GM12878 (cell line): Measurements from ENCODE around the gene NEGR1. TPM values are rescaled to one million over a fixed set of nuclear protein-coding genes. Genes with fewer than 3 reads are reported as not detected.

Source experiments
- CEBPZ ChIP-seq: fragments of 150-350 bp; IDR thresholded peaks from 2 replicates; pipeline ENCODE4 v1.6.1; 2016; ENCODE audit warnings: low read depth, low read length
- EZH2 ChIP-seq: IDR thresholded peaks from 2 replicates; pipeline ENCODE4 v1.6.1; 2012; ENCODE audit warnings: low read depth, mild to moderate bottlenecking, control low read depth, inconsistent platforms, low read length, borderline replicate concordance; ENCODE audit not compliant: control insufficient read depth
- GATAD2B ChIP-seq: fragments of 450-650 bp; conservative IDR thresholded peaks from 2 replicates; pipeline ENCODE4 v1.6.1; 2017; ENCODE audit warnings: low read depth, mild to moderate bottlenecking, moderate library complexity
- HDGF ChIP-seq: fragments of 450-650 bp; IDR thresholded peaks from 2 replicates; pipeline ENCODE4 v1.6.1; 2016; ENCODE audit warnings: antibody characterized with exemption
- LARP7 ChIP-seq: fragments of 450-650 bp; IDR thresholded peaks from 2 replicates; pipeline ENCODE4 v1.6.1; 2017; ENCODE audit warnings: mild to moderate bottlenecking
- NKRF ChIP-seq: fragments of 450-650 bp; conservative IDR thresholded peaks from 2 replicates; pipeline ENCODE4 v1.6.1; 2017; ENCODE audit warnings: mild to moderate bottlenecking, moderate library complexity
- RELB ChIP-seq: fragments of 450-650 bp; IDR thresholded peaks from 2 replicates; pipeline ENCODE4 v1.6.1; 2017; ENCODE audit warnings: low read depth, mild to moderate bottlenecking, moderate library complexity
- RFX5 ChIP-seq: IDR thresholded peaks from 2 replicates; pipeline ENCODE4 v1.6.1; 2011; ENCODE audit warnings: low read depth, low read length, improper control_type of control experiment
- SP1 ChIP-seq: IDR thresholded peaks from one replicate; pipeline ENCODE4 v1.6.1; 2011; ENCODE audit warnings: low read depth, low read length
- TCF12 ChIP-seq: IDR thresholded peaks from 2 replicates; pipeline ENCODE4 v1.6.1; 2011; ENCODE audit warnings: low read depth, mild to moderate bottlenecking, low read length
- YBX1 ChIP-seq: fragments of 450-650 bp; IDR thresholded peaks from 2 replicates; pipeline ENCODE4 v1.6.1; 2016; ENCODE audit warnings: antibody characterized with exemption
- ZBED1 ChIP-seq: IDR thresholded peaks from 2 replicates; pipeline ENCODE4 v1.6.1; 2016; ENCODE audit warnings: borderline replicate concordance
- ZBTB33 ChIP-seq: fragments of 450-650 bp; IDR thresholded peaks from 2 replicates; pipeline ENCODE4 v1.6.1; 2017; ENCODE audit warnings: mild to moderate bottlenecking
- polyA plus RNA-seq, 11 experiments: library from polyadenylated mRNA; depleted of rRNA in 4 of 11; unstranded in 6 of 11; stranded (reverse) in 5 of 11; fragments of >200 nt; fragmentation: Nextera tagmentation in 4 of 11; fragmentation: Illumina TruSeq in 1 of 11; extraction: Ambion mirVana in 4 of 11; extraction: Trizol in 1 of 11; gene quantifications; 1 replicate in 1 of 11; 2 replicates in 10 of 11; pipeline versions ENCODE4 v1.2.1 to v1.2.3, GENCODE V29; 2011 to 2016; ENCODE audit warnings: inconsistent platforms in 2 of 11, missing spikeins in 2 of 11, low read depth in 1 of 11
- total RNA-seq, 4 experiments: library from RNA; depleted of rRNA in 3 of 4; stranded (reverse); fragments of >200 nt in 3 of 4; fragmentation: Illumina TruSeq in 1 of 4; extraction: Trizol in 1 of 4; gene quantifications; 2 replicates each; pipeline versions ENCODE4 v1.2.1 to v1.2.3, GENCODE V29; 2013 to 2021

Gene NEGR1
- total and polyA plus RNA-seq, 10 of the 15 experiments (the other 5 are each of a cell fraction or from before 2014, with no cell fraction given): under 0.01 to 0.03 (median 0.01) TPM; not detected in 7

- TF ChIP-seq ZBTB33: no peak
- TF ChIP-seq NKRF: no peak
- no peak for TF ChIP-seq YBX1
- no peak for TF ChIP-seq SP1
- TF ChIP-seq ZBED1: no peak
- no peak for TF ChIP-seq TCF12
- no peak for TF ChIP-seq GATAD2B
- no peak for TF ChIP-seq LARP7
- no peak for TF ChIP-seq RFX5
- no peak for TF ChIP-seq RELB
- no peak for TF ChIP-seq CEBPZ
- no peak for TF ChIP-seq HDGF
- no peak for TF ChIP-seq EZH2
These were observed 14.2 kb upstream of the NEGR1 start (continued) for GRCh38 chr1:72296501-72296900.
